Activated CD4-positive, alpha-beta T cell treated with anti-CD3 and anti-CD28 coated beads, Interleukin-10, Interleukin-2, amounts not matched to agents 100 ng/mL and 50 ng/mL, durations not matched to agents 16 hours and 8 hours (primary cell): ENCODE results near the gene CYBA.

Source experiments
- DNase-seq: peaks from one replicate; pipeline ENCODE4 v3.0.0-alpha.2; 2020

Gene CYBA

GRCh38 chr16:88627531-88628411, 23.1 kb downstream of the CYBA start:
- no peak for DNase-seq

GRCh38 chr16:88626646-88627045, 24.2 kb downstream of the CYBA start:
- no peak for DNase-seq

- DNase-seq, result peak; percentile 41
These were observed 25.8 kb downstream of the CYBA start for GRCh38 chr16:88624977-88625576.

- no peak for DNase-seq
These were observed 26.4 kb downstream of the CYBA start for GRCh38 chr16:88624481-88624880.

GRCh38 chr16:88623858-88624257, 27.0 kb downstream of the CYBA start:
- DNase-seq, result no peak

GRCh38 chr16:88622866-88623265, 28.0 kb downstream of the CYBA start:
- no peak for DNase-seq

- DNase-seq, result no peak
These were observed 28.7 kb downstream of the CYBA start for GRCh38 chr16:88622125-88622524.

GRCh38 chr16:88619859-88620815, 30.7 kb downstream of the CYBA start:
- peak; percentile 76 for DNase-seq

GRCh38 chr16:88618956-88619667, 31.7 kb downstream of the CYBA start:
- DNase-seq, result no peak

GRCh38 chr16:88618182-88618955, 32.5 kb downstream of the CYBA start:
- DNase-seq, result no peak

- DNase-seq, result no peak
These were observed 33.4 kb downstream of the CYBA start for GRCh38 chr16:88617268-88618031.

- DNase-seq, result no peak
These were observed 34.1 kb downstream of the CYBA start for GRCh38 chr16:88616736-88617135.

- DNase-seq, result no peak
These were observed 34.5 kb downstream of the CYBA start for GRCh38 chr16:88616320-88616719.

- DNase-seq, result no peak
These were observed 35.9 kb downstream of the CYBA start for GRCh38 chr16:88614818-88615580.

- no peak for DNase-seq
These were observed 36.7 kb downstream of the CYBA start for GRCh38 chr16:88613911-88614817.

GRCh38 chr16:88613293-88613692, 37.6 kb downstream of the CYBA start:
- DNase-seq, result no peak

GRCh38 chr16:88610909-88611812, 39.7 kb downstream of the CYBA start:
- DNase-seq, result no peak

GRCh38 chr16:88610080-88610479, 40.8 kb downstream of the CYBA start:
- DNase-seq, result no peak
